HG03571 (cell line): ENCODE measurements around the gene CAPN15.

Experiments
- ATAC-seq: cut with Tn5 transposase; IDR thresholded peaks from one replicate; pipeline ENCODE4 v1.9.1; 2021; ENCODE audit not compliant: unreplicated experiment

CAPN15 gene

DNA sequence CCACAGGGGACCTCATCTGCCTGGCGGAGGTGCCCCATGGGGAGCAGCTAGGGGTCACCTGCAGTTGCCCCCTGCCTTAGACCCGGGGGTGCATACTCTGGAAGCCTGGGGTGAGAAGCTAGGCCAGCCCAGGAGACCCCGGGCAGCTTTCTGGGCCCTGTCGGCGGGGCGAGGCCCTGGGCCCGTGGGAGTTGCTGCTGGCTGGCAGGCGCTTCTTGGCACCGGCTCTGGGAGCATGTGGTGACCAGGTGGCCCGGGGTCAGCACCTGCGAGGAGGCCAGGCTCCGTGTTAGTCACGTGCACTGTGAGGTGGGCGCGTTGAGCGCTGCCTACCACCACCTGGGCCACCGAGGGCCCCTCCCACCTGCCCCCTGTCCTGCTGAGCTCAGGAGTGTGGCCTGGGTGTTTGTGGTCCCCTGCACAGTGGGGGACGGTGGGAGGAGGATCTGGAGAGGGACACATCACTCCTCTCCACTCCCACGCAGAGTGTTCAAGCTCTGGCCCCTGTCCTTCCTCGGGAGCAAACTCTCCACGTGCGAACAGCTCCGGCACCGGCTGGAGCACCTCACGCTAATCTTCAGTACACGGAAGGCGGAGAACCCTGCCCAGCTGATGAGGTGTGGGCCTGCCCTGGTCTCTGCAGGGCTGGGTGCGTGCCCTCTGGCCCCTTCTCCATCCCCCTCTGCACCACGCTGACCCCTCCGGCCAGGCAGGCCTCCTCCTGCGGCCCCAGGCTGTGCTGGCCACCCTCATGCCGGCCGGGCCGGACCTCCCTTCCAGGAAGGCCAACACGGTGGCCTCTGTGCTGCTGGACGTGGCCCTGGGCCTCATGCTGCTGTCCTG, 48.1 kb downstream of the CAPN15 start:
- ATAC-seq, result no peak

DNA sequence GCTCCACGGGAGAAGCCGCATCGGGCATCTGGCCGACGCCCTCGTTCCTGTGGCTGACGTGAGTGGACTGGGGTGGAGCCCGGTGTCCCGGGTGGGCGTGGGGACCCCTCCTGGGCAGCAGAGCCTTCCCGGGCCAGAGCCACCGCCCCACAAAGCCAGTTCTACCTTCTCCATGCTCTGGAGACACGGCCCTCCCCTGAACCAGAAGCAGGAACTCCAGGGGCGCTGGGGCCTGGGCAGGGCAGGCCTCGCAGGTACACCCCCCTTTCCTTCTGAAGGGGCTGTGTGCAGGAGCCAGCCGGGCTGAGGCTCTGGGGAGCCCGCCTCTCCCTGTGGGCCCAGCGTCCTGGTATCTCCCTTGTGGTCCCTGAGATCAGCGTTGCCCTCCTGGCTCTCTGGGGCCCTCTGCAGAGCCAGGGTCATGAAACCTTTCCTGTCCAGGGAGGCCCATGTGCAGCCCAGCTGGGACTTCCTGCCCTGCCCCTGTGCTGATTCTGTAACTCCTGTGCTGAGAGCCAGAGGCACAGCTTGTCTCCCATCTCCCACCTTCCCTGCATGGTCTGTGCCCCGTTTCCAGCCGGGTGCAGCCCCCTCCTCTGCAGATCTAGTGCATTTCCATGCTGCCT, 48.8 kb downstream of the CAPN15 start:
- ATAC-seq, result no peak

DNA sequence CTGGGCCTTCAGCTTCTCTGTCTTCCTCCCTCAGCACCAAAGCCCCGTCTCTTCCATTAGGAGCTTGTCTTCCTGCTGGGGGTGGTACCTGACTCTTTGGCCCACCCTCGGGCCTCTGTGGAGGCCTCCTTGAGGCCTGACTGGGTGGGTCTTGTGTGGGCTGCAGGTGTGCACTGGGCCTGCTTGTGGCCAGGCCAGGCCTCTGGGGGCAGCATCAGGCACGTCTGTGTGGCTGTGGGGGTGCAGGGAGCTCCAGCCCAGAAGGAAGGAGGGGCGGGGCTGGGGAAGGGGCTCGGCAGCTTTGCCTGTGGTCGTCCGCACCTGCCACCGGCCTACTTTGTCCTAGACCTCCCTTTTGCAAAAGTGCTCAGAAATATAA, 49.3 kb downstream of the CAPN15 start:
- ATAC-seq, result no peak

DNA sequence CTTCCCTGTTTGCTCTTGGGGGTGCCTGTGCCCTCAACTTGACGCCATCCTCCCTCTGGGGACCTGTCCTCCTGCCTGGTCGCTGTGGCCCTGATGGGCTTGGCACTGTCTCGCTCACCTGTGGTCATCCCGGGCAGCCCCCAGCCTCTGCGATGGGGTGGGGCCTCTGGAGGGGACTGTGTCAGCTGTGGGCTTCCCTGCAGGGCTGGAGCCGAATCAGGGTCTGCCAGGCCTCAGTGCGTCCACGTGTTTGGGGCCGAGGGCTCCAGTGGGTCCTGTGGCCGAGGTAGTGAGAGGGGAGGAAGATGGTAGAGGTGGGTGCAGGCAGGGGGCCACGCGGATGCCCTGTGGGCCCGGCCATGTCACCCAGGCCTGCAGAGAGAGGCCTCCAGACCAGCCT, 50.3 kb downstream of the CAPN15 start:
- ATAC-seq, result no peak

DNA sequence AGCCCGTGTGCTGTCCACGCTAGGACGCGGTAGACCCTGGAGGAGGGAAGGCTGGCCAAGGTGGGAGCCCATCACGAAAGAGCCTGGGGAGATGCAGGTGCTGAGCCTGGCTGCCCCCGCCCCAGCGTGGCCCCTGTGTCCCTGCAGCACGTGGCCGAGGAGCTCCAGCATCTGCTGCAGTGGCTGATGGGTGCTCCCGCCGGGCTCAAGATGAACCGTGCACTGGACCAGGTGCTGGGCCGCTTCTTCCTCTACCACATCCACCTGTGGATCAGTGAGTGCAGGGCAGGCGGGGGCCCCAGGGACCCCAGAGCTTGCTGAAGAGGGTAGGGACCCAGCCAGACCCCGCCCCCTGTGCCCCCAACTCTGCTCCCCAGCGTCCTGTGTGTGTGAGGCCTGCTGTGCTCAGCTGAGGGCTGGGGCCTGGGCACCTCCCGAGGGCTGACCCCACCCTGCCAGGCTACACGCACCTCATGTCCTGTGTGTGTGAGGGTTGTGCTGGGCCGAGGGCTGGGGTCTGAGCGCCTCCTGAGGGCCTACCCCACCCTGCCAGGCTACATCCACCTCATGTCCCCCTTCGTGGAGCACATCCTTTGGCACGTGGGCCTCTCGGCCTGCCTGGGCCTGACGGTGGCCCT, 50.8 kb downstream of the CAPN15 start:
- ATAC-seq, result peak; percentile 7

DNA sequence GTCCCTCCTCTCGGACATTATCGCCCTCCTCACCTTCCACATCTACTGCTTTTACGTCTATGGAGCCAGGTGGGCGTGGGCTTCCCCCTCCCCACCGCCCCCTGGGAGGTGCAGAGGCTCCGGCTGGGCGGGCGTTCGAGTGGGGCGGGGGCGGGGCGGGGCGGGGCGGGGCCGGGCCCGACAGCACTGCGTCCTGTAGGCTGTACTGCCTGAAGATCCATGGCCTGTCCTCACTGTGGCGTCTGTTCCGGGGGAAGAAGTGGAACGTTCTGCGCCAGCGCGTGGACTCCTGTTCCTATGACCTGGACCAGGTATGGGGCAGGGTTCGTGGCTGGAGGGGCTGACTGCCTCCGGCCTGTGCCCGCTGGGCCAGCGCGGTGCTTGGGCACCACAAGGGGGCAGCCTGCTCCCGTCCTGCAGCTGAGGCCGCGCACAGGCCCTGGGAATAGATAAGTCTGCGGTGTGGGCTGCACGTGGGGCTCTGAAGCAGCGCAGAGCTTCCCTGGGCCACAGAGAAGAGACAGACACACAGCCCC, 51.4 kb downstream of the CAPN15 start:
- peak; percentile 41 for ATAC-seq

DNA sequence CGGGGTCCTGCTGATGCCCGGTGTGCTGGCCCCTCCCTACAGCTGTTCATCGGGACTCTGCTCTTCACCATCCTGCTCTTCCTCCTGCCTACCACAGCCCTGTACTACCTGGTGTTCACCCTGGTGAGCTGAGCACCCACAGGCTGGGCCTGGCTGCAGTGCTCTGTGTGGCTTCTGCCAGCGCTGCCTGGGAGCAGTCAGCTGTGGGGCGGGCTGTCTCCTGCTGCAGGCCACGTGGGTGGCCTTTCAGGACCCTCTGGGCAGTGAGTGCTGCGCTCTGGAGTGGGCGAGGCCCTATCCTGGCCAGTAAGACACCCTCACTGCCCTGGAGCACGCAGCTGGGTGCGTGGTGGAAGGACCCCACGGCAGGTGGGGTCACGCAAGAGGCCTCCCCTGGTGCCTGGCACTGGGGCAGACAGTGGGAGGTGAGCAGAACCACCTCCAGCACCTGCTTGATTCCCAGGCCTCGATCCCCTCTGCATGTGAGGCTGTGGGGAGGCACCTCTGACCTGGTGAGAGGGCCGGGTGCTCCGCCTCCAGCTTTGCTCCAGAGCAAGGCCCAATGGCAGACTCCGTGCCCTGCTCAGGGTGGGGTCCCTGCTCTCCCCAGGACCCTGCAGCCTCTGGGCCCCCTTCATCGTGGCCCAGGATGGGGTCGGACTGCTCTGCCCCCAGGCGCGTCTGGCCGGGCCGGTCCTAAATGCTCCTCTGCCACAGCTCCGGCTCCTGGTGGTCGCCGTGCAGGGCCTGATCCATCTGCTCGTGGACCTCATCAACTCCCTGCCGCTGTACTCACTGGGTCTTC, 52.8 kb downstream of the CAPN15 start:
- ATAC-seq, result no peak

DNA sequence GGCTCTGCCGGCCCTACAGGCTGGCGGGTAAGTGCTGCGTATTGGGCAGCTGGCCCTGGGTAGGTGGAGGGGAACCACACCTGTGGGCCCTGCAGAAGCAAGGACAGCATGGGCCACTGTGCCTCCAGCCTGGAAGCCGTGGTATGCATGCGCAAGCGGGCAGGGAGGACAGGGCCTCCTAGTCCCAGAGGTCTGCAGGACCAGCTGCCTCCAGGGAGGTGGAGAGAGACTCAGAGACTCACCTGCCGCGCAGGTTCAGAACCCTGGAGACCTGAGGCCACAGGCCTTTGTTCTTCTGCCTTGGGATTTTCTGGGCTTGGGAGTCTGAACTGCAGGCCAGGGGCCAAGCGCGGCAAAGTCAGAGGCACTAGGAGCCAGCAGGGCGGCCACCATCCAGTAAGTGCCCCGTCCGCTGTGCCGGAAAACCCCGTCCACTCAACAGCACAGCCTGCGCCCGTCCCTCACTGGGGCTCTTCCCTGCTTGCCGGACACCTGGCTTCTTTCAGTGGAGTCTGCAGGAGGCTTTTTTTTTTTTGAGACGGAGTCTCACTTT, 53.5 kb downstream of the CAPN15 start:
- no peak for ATAC-seq

DNA sequence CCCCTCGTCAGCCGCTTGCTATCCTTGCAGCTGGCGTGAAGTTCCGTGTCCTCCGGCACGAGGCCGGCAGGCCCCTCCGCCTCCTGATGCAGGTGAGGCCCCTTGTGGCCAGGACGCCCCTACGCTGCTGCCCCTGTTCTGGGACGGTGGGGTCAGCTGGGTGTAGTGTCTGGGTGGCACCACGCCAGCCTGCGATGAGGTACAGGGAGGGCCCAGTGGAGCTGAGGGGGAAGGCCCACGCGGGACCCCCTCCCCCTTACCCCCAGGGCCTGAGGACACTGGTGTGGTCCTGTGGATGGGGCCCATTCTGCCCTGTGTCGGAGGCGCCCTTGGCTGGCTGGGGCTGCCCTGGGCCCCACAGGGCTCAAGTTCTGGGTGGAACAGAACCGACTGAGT, 54.7 kb downstream of the CAPN15 start:
- no peak for ATAC-seq

DNA sequence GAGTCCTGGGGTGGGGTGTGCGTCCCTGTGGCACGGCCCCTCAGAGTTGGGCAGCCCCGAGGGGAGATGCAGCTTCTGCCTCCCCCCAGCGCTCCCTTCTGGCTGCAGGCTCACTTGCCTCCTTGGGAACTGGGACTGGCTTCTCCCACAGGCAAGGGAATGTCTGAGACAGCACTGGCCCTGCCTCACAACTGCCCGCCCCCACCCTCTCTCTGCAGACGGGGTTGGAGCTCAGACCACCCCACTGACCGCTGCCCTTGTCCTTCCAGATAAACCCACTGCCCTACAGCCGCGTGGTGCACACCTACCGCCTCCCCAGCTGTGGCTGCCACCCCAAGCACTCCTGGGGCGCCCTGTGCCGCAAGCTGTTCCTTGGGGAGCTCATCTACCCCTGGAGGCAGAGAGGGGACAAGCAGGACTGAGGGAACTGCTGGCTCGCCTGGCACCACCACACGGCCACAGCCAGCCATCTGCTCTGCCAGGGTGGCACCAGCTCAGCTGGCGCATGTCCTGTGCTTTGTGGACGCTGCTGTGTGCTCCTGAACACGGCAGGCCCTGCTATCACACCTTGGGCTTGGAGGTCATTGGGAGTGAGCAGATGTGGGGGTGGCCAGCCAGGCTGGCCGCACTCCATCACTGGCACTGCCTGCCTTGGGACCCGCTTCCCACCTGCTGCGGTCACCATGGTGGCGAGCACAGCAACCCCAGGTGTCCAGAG, 55.3 kb downstream of the CAPN15 start:
- ATAC-seq, result no peak

DNA sequence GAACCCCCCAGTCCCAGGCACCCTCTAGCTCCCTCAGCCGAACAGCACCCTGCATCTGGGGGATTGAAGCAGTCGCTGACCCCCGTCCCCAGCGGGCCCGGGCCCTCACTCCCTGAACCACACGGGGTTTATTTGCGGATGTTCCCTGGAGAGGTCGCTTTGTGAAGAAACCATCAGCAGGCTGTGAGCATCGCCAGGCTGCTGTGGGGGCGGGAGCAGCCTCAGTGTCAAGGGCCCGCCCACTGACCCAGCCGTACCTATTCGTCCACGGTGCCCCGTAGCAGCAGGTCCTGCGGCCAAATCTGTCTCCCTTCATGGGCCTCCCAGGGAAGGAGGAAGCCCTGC, 55.9 kb downstream of the CAPN15 start:
- no peak for ATAC-seq

DNA sequence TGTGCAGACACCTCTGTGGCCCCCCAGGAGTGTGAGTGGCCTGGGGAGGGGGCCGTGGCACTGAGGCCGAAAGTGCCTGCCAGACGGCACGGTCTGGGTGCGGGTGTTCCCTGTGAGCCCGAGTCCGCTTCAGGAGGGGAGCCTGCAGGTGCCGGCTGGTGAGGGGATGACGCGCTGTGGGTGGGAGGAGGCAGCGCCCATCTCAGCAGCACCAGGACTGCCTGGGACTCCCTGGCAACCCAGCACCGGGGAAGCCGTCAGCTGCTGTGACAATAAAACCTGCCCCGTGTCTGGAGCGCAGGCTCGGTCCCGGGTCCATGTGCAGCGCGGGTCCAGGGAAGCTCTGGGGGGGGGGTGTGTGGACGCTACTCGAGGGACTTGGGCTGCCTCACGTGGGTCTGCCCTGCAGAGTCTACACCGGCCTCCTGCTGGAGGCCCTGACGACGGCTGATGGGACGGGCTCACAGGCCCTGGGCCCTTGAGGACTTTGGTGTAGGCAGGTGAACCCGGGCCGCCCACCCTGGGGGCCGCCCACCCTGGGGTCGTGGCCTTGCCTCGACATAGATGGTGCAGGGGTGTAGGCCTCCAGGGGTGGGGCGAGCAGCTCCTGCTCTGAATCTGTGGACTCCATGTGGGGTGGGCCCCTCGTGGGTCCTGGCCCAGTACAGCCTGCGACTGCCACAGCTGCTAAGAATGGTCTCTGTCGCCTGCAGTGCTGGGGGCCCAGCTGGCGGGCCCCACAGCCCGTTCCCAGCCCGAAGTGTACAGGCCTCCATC, 56.5 kb downstream of the CAPN15 start:
- no peak for ATAC-seq

DNA sequence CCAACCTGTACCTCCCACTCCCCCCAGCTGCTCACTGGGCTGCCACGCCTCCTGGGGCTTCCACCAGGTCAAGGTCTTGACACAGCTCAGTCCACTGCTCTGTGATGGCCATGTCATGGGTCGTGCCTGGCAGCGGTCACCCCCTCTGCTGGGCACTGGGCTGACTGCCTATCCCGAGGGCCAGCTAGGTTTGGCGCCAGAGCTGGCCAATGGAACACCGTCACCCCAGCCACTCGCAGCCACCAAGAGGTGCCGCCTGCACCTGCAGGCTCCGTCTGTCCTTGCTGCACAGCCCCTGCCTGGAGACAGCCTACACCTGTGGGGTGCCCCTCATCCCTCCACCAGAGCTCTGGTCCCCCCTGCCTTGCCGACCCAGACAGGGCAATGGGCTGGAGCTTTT, 57.8 kb downstream of the CAPN15 start:
- ATAC-seq, result no peak

DNA sequence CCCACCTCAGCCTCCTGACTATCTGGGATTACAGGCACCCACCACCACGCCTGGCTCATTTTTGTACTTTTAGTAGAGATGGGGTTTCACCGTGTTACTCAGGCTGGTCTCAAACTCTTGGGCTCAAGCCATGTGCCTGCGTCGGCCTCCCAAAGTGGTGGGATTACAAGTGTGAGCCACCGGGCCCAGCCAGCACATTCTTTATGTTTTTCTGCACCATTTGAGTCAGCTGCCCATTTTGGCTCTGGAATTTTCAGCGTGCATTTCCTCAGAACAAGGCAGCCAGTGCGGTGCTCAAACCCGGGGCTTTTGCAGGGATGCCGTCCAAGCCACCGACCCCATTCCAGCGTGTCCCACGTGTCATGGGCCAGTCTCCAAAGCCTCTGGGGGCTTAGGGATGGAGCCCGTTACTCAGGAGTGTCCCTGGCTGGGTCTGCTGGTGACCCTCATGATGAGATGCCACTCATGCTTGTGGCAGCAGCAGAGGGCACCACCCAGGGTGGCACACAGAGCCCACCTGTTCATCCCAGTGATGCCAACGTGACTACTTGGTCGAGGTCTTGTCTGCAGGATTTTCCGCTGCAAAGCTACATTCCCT, 58.6 kb downstream of the CAPN15 start:
- ATAC-seq, result no peak

DNA sequence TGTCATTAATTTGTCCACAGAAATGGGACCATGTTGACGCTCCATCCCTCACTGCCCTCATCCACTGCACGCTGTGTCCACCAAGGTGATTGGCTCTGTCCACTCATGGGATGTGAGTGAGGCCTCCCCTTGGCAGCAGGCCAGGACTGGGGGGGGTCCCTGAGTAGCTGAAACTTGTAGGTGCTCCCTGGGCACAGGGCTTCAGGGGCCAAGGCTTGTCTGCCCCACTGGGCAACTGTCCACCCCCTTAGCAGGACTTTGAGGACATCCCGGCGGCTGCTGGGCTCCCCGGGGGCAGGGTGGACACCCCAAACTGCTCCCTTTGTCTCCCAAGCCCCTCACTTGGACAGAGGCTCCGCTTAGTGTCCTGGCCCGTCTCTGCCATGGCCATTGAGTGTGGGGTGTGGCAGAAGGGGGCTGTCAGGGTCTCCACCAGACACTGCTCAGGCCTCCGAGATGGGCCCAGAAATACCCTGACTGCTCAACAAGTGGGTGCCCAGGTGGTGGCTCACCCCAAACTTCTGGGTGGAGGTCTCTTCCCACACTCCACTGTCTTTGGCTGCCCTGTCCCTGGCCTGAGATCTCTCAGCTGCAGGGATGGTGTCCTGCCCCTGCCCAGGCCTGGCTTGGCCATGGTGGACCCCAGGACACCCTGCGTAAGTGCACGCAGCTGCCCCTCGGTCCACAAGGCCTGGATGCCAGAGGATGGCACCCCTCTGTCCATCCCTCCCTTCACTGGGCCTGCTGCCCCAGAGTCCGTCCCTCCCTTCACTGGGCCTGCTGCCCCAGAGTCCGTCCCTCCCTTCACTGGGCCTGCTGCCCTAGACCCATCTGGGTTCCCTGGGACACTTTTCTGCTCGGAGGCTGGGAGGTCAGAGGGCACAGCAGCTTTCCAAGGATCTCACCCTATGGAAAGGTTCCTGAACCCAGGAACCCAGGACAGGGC, 59.4 kb downstream of the CAPN15 start:
- ATAC-seq, result no peak

DNA sequence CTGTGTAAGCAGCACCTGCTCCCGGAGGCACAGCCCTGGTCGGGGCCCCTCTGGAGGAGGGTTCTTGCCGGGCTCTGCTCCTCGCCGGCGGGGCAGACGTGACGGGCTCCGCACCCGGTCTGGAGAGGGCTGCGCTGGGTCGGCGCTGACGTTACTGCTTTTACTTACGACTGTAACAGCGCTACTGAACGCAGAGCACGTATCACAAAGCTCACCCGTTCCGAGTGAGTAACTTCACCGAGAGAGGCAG, 61.1 kb downstream of the CAPN15 start:
- peak; percentile 8 for ATAC-seq

DNA sequence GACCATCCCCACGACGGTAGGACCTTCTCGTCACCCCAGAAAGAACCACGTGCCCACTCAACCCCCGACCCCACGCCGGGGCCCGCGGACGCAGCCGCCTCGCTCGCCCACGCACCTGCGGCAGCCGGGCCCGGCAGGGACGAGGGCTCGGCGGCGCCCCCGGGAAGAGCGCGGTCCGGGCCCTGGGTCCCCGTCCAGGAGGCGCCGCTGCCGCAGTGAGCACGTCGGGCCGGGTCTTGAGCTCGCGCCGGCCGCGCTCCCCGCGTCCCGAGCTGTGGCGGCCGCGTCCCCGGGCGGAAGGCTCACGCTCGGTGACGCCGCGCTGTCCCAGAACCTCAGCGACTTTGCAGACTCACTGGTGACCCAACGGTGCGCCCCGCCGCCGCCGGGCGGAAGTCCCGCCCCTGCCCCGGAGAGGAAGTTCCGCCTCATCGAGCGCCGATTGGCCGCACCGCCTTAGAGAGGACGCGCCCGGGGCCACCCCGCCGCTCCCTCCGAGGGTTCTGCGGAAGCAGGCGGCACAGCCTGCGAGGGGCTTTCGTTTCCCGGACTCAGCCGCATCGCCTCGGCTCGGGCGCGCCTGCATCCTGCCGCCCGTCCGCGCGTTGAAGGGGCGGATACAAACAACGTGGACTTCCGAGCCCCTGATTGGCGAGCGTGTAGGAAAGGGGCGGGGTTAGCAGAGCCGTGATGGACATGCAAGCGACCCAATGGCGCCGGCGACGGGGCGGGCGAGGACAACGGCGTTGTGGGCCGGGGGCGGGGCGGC, 61.6 kb downstream of the CAPN15 start:
- ATAC-seq, result peak; percentile 59
